GM12864 (cell line): Measurements from ENCODE around the gene RPL3.

Experiments
- DNase-seq: peaks from one replicate; pipeline ENCODE4 v3.0.0-alpha.2; 2011; ENCODE audit warnings: low read depth
- H3K4me3 ChIP-seq: 2 replicates; pipeline ENCODE4 v1.5.1; 2011; ENCODE audit warnings: mild to moderate bottlenecking, low read depth, low read length, control low read depth
- CTCF ChIP-seq: IDR thresholded peaks from 2 replicates; pipeline ENCODE4 v1.5.1; 2011; ENCODE audit warnings: low read depth, mild to moderate bottlenecking, moderate library complexity, low read length, control low read depth, inconsistent platforms; ENCODE audit errors: missing control alignments

Gene RPL3

GRCh38 chr22:39316440-39317083 is 2.9 kb downstream of the RPL3 start:
- no peak for DNase-seq
- H3K4me3 ChIP-seq, result peak overlapping the region; percentile 76
- TF ChIP-seq CTCF, result peak; percentile 85

- TF ChIP-seq CTCF, result no peak
Measured at GRCh38 chr22:39315389-39315788, 4.0 kb downstream of the RPL3 start.

GRCh38 chr22:39314251-39314971 is 5.0 kb downstream of the RPL3 start:
- TF ChIP-seq CTCF, result peak; percentile 13
- DNase-seq, result no peak
- H3K4me3 ChIP-seq, result no peak overlapping the region

More at GRCh38 chr22:39315389-39315788, 4.0 kb downstream of the RPL3 start:
- DNase-seq, result no peak
- H3K4me3 ChIP-seq, result peak overlapping the region; percentile 10

- no peak overlapping the region for H3K4me3 ChIP-seq
- TF ChIP-seq CTCF, result no peak
Measured at GRCh38 chr22:39313258-39314001, 6.0 kb downstream of the RPL3 start.

GRCh38 chr22:39312410-39312809 is 7.0 kb downstream of the RPL3 start:
- no peak overlapping the region for H3K4me3 ChIP-seq
- TF ChIP-seq CTCF, result no peak
- DNase-seq, result no peak

More at GRCh38 chr22:39313258-39314001, 6.0 kb downstream of the RPL3 start:
- DNase-seq, result no peak

GRCh38 chr22:39311592-39312400 is 7.6 kb downstream of the RPL3 start:
- no peak for TF ChIP-seq CTCF
- no peak for DNase-seq
- H3K4me3 ChIP-seq, result no peak overlapping the region
